H1 (cell line): ENCODE measurements around the gene TMEM163. TPM values are rescaled to one million over a fixed set of nuclear protein-coding genes. Genes with fewer than 3 reads are reported as not detected.

Experiments
- CTCF ChIA-PET: fragments of 300-600 bp; sonication (Branson Sonifier 250); formaldehyde crosslinking; loops from one replicate; lab custom pipeline; 2021; ENCODE audit not compliant: partially characterized antibody; lab: Charles Lee
- POLR2A ChIA-PET: fragments of 300-600 bp; sonication (Branson Sonifier 250); formaldehyde crosslinking; loops from one replicate; lab custom pipeline; 2021; ENCODE audit warnings: inconsistent platforms; ENCODE audit not compliant: partially characterized antibody; lab: Charles Lee
- DNase-seq, 2 experiments: peaks; one replicate each; pipeline versions ENCODE4 v3.0.0 to v3.0.0-alpha.2; 2010 to 2022; ENCODE audit warnings: low spot score in 2 of 2, low read depth in 1 of 2, mixed read lengths in 1 of 2
- FAIRE-seq: peaks from 2 replicates; lab custom pipeline; 2011; peaks lifted over from hg19 to GRCh38; lab: Jason Lieb, UNC
- H2AFZ ChIP-seq: 2 replicates; pipeline ENCODE4 v1.8.1; 2012; ENCODE audit warnings: low read length, inconsistent platforms
- H2AK5ac ChIP-seq: 2 replicates; pipeline ENCODE4 v1.6.1; 2013; ENCODE audit warnings: low read depth, low read length
- H2BK120ac ChIP-seq: replicated peaks from 2 replicates; pipeline ENCODE3; 2013; ENCODE audit warnings: low read depth, low read length, inconsistent platforms
- H2BK12ac ChIP-seq: 2 replicates; pipeline ENCODE4 v1.6.1; 2013; ENCODE audit warnings: low read depth, low read length
- H2BK15ac ChIP-seq: 2 replicates; pipeline ENCODE4 v1.6.1; 2013; ENCODE audit warnings: low read length
- H2BK20ac ChIP-seq: 2 replicates; pipeline ENCODE4 v1.6.1; 2013; ENCODE audit warnings: low read length
- H2BK5ac ChIP-seq: 2 replicates; pipeline ENCODE4 v1.6.1; 2013; ENCODE audit warnings: low read depth, low read length
- H3K14ac ChIP-seq: 2 replicates; pipeline ENCODE4 v1.6.1; 2013; ENCODE audit warnings: inconsistent platforms; ENCODE audit not compliant: insufficient read length
- H3K18ac ChIP-seq: 2 replicates; pipeline ENCODE4 v1.6.1; 2013; ENCODE audit warnings: low read length; ENCODE audit errors: extremely low read depth
- H3K23ac ChIP-seq: 2 replicates; pipeline ENCODE4 v1.6.1; 2013; ENCODE audit warnings: inconsistent platforms; ENCODE audit not compliant: insufficient read length
- H3K23me2 ChIP-seq: 2 replicates; pipeline ENCODE4 v1.6.1; 2013; ENCODE audit warnings: low read depth, low read length
- H3K27ac ChIP-seq: 2 replicates; pipeline ENCODE4 v1.6.1; 2011; ENCODE audit warnings: low read depth, low read length, inconsistent platforms
- H3K27me3 ChIP-seq, 4 experiments: replicated peaks in 1 of 4; 1 replicate in 1 of 4; 2 replicates in 3 of 4; pipeline versions ENCODE4 v1.6.1 to v1.8.1; 2011 to 2013; ENCODE audit warnings: low read length in 3 of 4, mild to moderate bottlenecking in 3 of 4, inconsistent platforms in 2 of 4, mixed read lengths in 2 of 4, moderate library complexity in 1 of 4; ENCODE audit not compliant: control insufficient read depth in 3 of 4, insufficient read depth in 3 of 4; ENCODE audit errors: extremely low read depth in 1 of 4
- H3K36me3 ChIP-seq, 4 experiments: 2 replicates each; pipeline versions ENCODE4 v1.6.1 to v1.8.1; 2011 to 2013; ENCODE audit warnings: mild to moderate bottlenecking in 4 of 4, low read length in 3 of 4, moderate library complexity in 2 of 4, control low read depth in 1 of 4, inconsistent platforms in 1 of 4; ENCODE audit not compliant: insufficient read depth in 4 of 4, control insufficient read depth in 2 of 4
- H3K4ac ChIP-seq: replicated peaks from 2 replicates; pipeline ENCODE3; 2013; ENCODE audit warnings: low read length, low read depth, mixed read lengths, inconsistent platforms; ENCODE audit not compliant: insufficient read length
- H3K4me1 ChIP-seq, 4 experiments: replicated peaks in 1 of 4; 1 replicate in 1 of 4; 2 replicates in 3 of 4; pipeline versions ENCODE4 v1.6.1 to v1.8.1; 2011 to 2013; ENCODE audit warnings: low read length in 3 of 4, inconsistent platforms in 2 of 4, mixed read lengths in 1 of 4; ENCODE audit not compliant: insufficient read depth in 4 of 4, control insufficient read depth in 3 of 4
- H3K4me2 ChIP-seq, 2 experiments: 2 replicates each; pipeline versions ENCODE4 v1.6.1 to v1.8.1; 2011 to 2013; ENCODE audit warnings: low read depth in 2 of 2, low read length in 2 of 2, control low read depth in 1 of 2, inconsistent platforms in 1 of 2, mild to moderate bottlenecking in 1 of 2; ENCODE audit not compliant: insufficient read depth in 1 of 2
- H3K4me3 ChIP-seq, 4 experiments: fragments of 200-600, 300-600 bp in 1 of 4; sonication (generic), shearing (Covaris generic), sonication (Bioruptor Twin) in 1 of 4; 2 replicates each; pipeline versions ENCODE4 v1.5.1 to v1.8.1; 2011 to 2016; ENCODE audit warnings: low read length in 4 of 4, low read depth in 3 of 4, control low read depth in 2 of 4, inconsistent platforms in 2 of 4, mild to moderate bottlenecking in 2 of 4, mixed read lengths in 1 of 4, moderate library complexity in 1 of 4; ENCODE audit not compliant: insufficient read depth in 2 of 4; ENCODE audit errors: extremely low read depth in 1 of 4
- H3K56ac ChIP-seq: replicated peaks from 2 replicates; pipeline ENCODE3; 2013; ENCODE audit warnings: low read depth, mild to moderate bottlenecking, mixed read lengths, low read length, inconsistent platforms; ENCODE audit not compliant: insufficient read length
- H3K79me1 ChIP-seq: 2 replicates; pipeline ENCODE4 v1.6.1; 2013; ENCODE audit warnings: low read depth, low read length, control low read depth
- H3K79me2 ChIP-seq, 2 experiments: 2 replicates each; pipeline versions ENCODE4 v1.6.1 to v1.8.1; 2012 to 2013; ENCODE audit warnings: low read length in 2 of 2, mild to moderate bottlenecking in 2 of 2, inconsistent platforms in 1 of 2; ENCODE audit not compliant: insufficient read depth in 2 of 2, control insufficient read depth in 1 of 2
- H3K9ac ChIP-seq, 4 experiments: replicated peaks in 1 of 4; 1 replicate in 1 of 4; 2 replicates in 3 of 4; pipeline versions ENCODE4 v1.6.1 to v1.8.1; 2011 to 2013; ENCODE audit warnings: low read depth in 3 of 4, low read length in 3 of 4, control low read depth in 2 of 4, mild to moderate bottlenecking in 2 of 4, moderate library complexity in 2 of 4, inconsistent platforms in 1 of 4; ENCODE audit errors: extremely low read depth in 1 of 4
- H3K9me3 ChIP-seq, 2 experiments: 2 replicates each; pipeline versions ENCODE4 v1.6.1 to v1.8.1; 2012 to 2013; ENCODE audit warnings: mild to moderate bottlenecking in 2 of 2, moderate library complexity in 2 of 2, control low read depth in 1 of 2, inconsistent platforms in 1 of 2, low read depth in 1 of 2, low read length in 1 of 2, mixed read lengths in 1 of 2; ENCODE audit not compliant: insufficient read depth in 2 of 2
- H4K20me1 ChIP-seq, 2 experiments: replicated peaks in 1 of 2; 2 replicates each; pipeline versions ENCODE3 to v1.8.1; 2011 to 2013; ENCODE audit warnings: inconsistent platforms in 2 of 2, low read length in 2 of 2, mild to moderate bottlenecking in 1 of 2; ENCODE audit not compliant: insufficient read depth in 2 of 2, control insufficient read depth in 1 of 2
- H4K5ac ChIP-seq: 2 replicates; pipeline ENCODE4 v1.6.1; 2013; ENCODE audit warnings: low read length, low read depth, mixed read lengths, inconsistent platforms; ENCODE audit not compliant: insufficient read length
- H4K8ac ChIP-seq: 2 replicates; pipeline ENCODE4 v1.8.0; 2013; ENCODE audit warnings: mild to moderate bottlenecking, moderate library complexity, low read length, inconsistent platforms; ENCODE audit not compliant: insufficient read depth; ENCODE audit errors: extremely low read depth
- H4K91ac ChIP-seq: replicated peaks from 2 replicates; pipeline ENCODE3; 2013; ENCODE audit warnings: low read length, mixed read lengths, inconsistent platforms; ENCODE audit not compliant: insufficient read length
- ATF3 ChIP-seq: IDR thresholded peaks from 2 replicates; pipeline ENCODE4 v1.6.1; 2011; ENCODE audit warnings: low read depth, mild to moderate bottlenecking, low read length; ENCODE audit not compliant: insufficient read depth
- EP300 ChIP-seq, 2 experiments: IDR thresholded peaks; 1 replicate in 1 of 2; 2 replicates in 1 of 2; pipeline ENCODE4 v1.6.1; 2011 to 2012; ENCODE audit warnings: low read depth in 2 of 2, low read length in 2 of 2, mild to moderate bottlenecking in 2 of 2, borderline replicate concordance in 1 of 2, inconsistent platforms in 1 of 2, moderate library complexity in 1 of 2
- GABPA ChIP-seq: IDR thresholded peaks from 2 replicates; pipeline ENCODE4 v1.6.1; 2011; ENCODE audit warnings: mild to moderate bottlenecking, low read length, moderate library complexity, borderline replicate concordance; ENCODE audit not compliant: insufficient read depth
- KDM4A ChIP-seq: IDR thresholded peaks from one replicate; pipeline ENCODE4 v1.7.1; 2012; ENCODE audit warnings: low read depth, mild to moderate bottlenecking, moderate library complexity, low read length, inconsistent platforms; ENCODE audit not compliant: severe bottlenecking
- NANOG ChIP-seq: IDR thresholded peaks from 2 replicates; pipeline ENCODE4 v1.6.1; 2011; ENCODE audit warnings: low read length, low read depth, mild to moderate bottlenecking, inconsistent platforms; ENCODE audit not compliant: insufficient read depth, poor library complexity, severe bottlenecking
- NRF1 ChIP-seq: IDR thresholded peaks from 2 replicates; pipeline ENCODE4 v1.6.1; 2011; ENCODE audit warnings: mild to moderate bottlenecking, low read depth, low read length, improper control_type of control experiment
- RNF2 ChIP-seq: fragments of 200-900, 300-1000 bp; sonication (generic); IDR thresholded peaks from 2 replicates; pipeline ENCODE4 v1.7.1; 2016; ENCODE audit warnings: borderline replicate concordance, low read depth, mild to moderate bottlenecking, antibody characterized with exemption, low read length; ENCODE audit not compliant: poor library complexity, severe bottlenecking; ENCODE audit errors: missing control alignments
- SIRT6 ChIP-seq: IDR thresholded peaks from one replicate; pipeline ENCODE4 v1.7.1; 2012; ENCODE audit warnings: low read length, inconsistent platforms
- SUZ12 ChIP-seq: fragments of 200-600 bp; sonication (generic); IDR thresholded peaks from 2 replicates; pipeline ENCODE4 v1.6.1; 2012; ENCODE audit warnings: mild to moderate bottlenecking, inconsistent platforms, low read length, moderate library complexity, mixed read lengths
- TEAD4 ChIP-seq: IDR thresholded peaks from 2 replicates; pipeline ENCODE4 v1.6.1; 2012; ENCODE audit warnings: low read depth, low read length, inconsistent platforms, mixed read lengths
- YY1 ChIP-seq: IDR thresholded peaks from 2 replicates; pipeline ENCODE4 v1.6.1; 2011; ENCODE audit warnings: low read depth, mild to moderate bottlenecking, low read length
- WGBS, 2 experiments: shearing (Covaris generic) in 1 of 2; methylation state at CpG; one replicate each; pipeline versions ENCODE4 v1.1.6 to v1.1.7; 2013 to 2015; ENCODE audit warnings: low lambda C conversion rate in 2 of 2, mixed read lengths in 2 of 2, inconsistent platforms in 1 of 2, low coverage in 1 of 2, missing lambda C conversion rate in 1 of 2; ENCODE audit not compliant: insufficient replicate concordance in 2 of 2, insufficient coverage in 1 of 2, insufficient read length in 1 of 2; ENCODE audit errors: extremely low coverage in 1 of 2, missing lambda C conversion rate in 1 of 2; 5-methylcytosine and 5-hydroxymethylcytosine counted together
- polyA plus RNA-seq, 7 experiments: library from polyadenylated mRNA; depleted of rRNA in 3 of 7; stranded (reverse) in 5 of 7; unstranded in 2 of 7; fragments of >200 nt in 5 of 7; fragments of 200-250 nt in 2 of 7; gene quantifications; 1 replicate in 5 of 7; 2 replicates in 1 of 7; 4 replicates in 1 of 7; pipeline versions ENCODE4 v1.2.1 to v1.2.3, GENCODE V29; 2011 to 2013; ENCODE audit warnings: missing spikeins in 2 of 7, mixed read lengths in 2 of 7
- total RNA-seq: library from RNA; stranded (reverse); fragmentation: NEBNext Ultra II Directional; extraction: Animal tissue kit (Norgen Biotek cat#: 25700); gene quantifications from 2 replicates; pipeline ENCODE4 v1.2.1, GENCODE V29; 2021

Gene TMEM163
- total and polyA plus RNA-seq, 2 of the 8 experiments (the other 6 are each of a cell fraction or from before 2014, with no cell fraction given), result 2.8 to 3.2 TPM

DNA sequence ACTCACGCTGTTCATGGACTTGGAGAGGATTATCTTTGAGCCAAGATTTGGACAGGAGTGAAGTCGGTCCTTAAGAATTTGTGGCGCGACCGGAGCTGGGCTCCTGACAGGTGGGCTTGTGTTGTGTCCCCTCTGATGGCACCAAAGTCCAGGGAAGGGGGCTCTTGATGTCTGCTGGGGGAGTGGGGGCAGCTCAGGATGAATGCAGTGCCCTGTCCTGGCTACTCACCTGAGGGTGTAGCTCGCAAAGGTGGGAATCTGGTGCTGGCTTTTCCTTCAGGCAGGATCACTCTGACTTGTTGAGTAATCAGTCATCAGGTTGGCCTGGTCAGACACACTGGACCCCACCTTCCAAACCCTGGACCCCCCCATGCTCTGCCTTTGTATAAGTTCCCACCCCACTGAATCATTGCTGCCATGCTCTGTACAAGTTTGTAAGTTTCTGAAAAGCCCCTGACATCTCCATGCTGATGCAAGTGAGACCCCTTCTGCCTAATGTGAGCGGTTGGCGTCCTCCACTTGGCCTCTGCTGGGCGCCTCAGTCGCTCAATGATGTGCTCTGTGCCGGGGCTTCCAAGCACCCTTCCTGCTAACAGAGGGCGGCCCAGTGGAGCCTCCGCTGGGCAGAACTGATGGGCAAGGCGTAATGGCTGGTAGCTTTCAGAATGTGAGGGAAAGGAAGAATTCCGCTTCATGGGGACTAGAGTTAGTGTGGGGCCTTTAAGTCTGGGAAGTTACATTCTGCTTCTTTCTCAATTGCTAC is 268.9 kb downstream of the TMEM163 start:
- H3K56ac ChIP-seq, result no peak overlapping the region
- no peak overlapping the region for H4K8ac ChIP-seq
- H2BK15ac ChIP-seq, result no peak overlapping the region
- no peak overlapping the region for H3K9ac ChIP-seq
- H4K91ac ChIP-seq, result no peak overlapping the region
- H3K4me2 ChIP-seq, result no peak overlapping the region
- no peak overlapping the region for H2AK5ac ChIP-seq
- FAIRE-seq, result no peak
- no peak overlapping the region for H3K23ac ChIP-seq
- H3K79me1 ChIP-seq, result no peaks in the 10 kb centered on the region
- H3K23me2 ChIP-seq, result no peaks in the 10 kb centered on the region
- no peak overlapping the region for H3K27ac ChIP-seq
- WGBS, 2 experiments, result 87% methylated on average over 15 of the region's 15 CpGs; no CpG with 5 or more reads in 1 of the 2 experiments
- CTCF ChIA-PET, result interaction anchor here (0.6 to 9.3 kb wide), 74 partner anchors 11 to 1137 kb away, joined by 3 to 132 read pairs (median 5); partner anchors contain the start of gene MGAT5
- H3K27me3 ChIP-seq, result no peaks in the 10 kb centered on the region
- POLR2A ChIA-PET, result no interaction called here
- DNase-seq, result no peak
- no peak overlapping the region for H3K4me3 ChIP-seq
- no peak overlapping the region for H2AFZ ChIP-seq
- no peaks in the 10 kb centered on the region for H3K4me1 ChIP-seq
- no peaks in the 10 kb centered on the region for H3K79me2 ChIP-seq
- H2BK5ac ChIP-seq, result no peak overlapping the region
- no peak overlapping the region for H3K14ac ChIP-seq
- no peak overlapping the region for H2BK120ac ChIP-seq
- peaks cover 0 to 1% of the 10 kb centered on the region in 2 experiments for H4K20me1 ChIP-seq
- H3K36me3 ChIP-seq, result no peaks in the 10 kb centered on the region; a peak in 3 of 8 replicates
- no peak overlapping the region for H4K5ac ChIP-seq
- H3K4ac ChIP-seq, result no peak overlapping the region
- H2BK20ac ChIP-seq, result no peak overlapping the region
- H3K9me3 ChIP-seq, result no peaks in the 10 kb centered on the region
- H2BK12ac ChIP-seq, result no peak overlapping the region
- H3K18ac ChIP-seq, result no peak overlapping the region
- TF ChIP-seq TEAD4, result no peak
- no peak for TF ChIP-seq NRF1
- TF ChIP-seq EP300 (IDR thresholded peaks at IDR 0.05; ENCODE audit: borderline replicate concordance in 1 of 2, low read depth in 2 of 2, low read length in 2 of 2), result no peak
- TF ChIP-seq RNF2, result no peak
- TF ChIP-seq SIRT6, result no peak
- no peak for TF ChIP-seq NANOG
- TF ChIP-seq KDM4A, result no peak
- TF ChIP-seq ATF3, result no peak
- TF ChIP-seq YY1, result no peak
- no peak for TF ChIP-seq SUZ12
- no peak for TF ChIP-seq GABPA
